Lung (tissue), 12 donors: Measurements from ENCODE around the gene OSBPL9. TPM values are rescaled to one million over a fixed set of nuclear protein-coding genes. Genes with fewer than 3 reads are reported as not detected.

Experiments
- ATAC-seq: fragments of 200-7000 bp; cut with Tn5 transposase; one replicate; pipeline ENCODE4 v1.9.1; 2020; ENCODE audit warnings: moderate number of reproducible peaks; ENCODE audit not compliant: insufficient read depth, low FRiP score
- DNase-seq, 3 donors: peaks; one replicate each; pipeline ENCODE4 v3.0.0-alpha.2; 2013 to 2017
- H3K27ac ChIP-seq, 2 donors: one replicate each; pipeline ENCODE4 v1.5.1; 2013; ENCODE audit warnings: mild to moderate bottlenecking in 2 of 2, moderate library complexity in 2 of 2, control low read depth in 1 of 2, inconsistent platforms in 1 of 2, low read depth in 1 of 2, low read length in 1 of 2
- H3K27me3 ChIP-seq, 3 donors: one replicate each; pipeline ENCODE4 v1.5.1; 2013; ENCODE audit warnings: low read length in 2 of 3; ENCODE audit not compliant: control insufficient read depth in 3 of 3, insufficient read depth in 3 of 3
- H3K36me3 ChIP-seq, 4 donors: one replicate each; pipeline ENCODE4 v1.5.1; 2013; ENCODE audit warnings: low read length in 4 of 4, mild to moderate bottlenecking in 1 of 4, moderate library complexity in 1 of 4; ENCODE audit not compliant: control insufficient read depth in 4 of 4, insufficient read depth in 4 of 4
- H3K4me1 ChIP-seq, 5 donors: one replicate each; pipeline ENCODE4 v1.5.1; 2013; ENCODE audit warnings: low read length in 5 of 5, mild to moderate bottlenecking in 2 of 5, moderate library complexity in 1 of 5; ENCODE audit not compliant: control insufficient read depth in 5 of 5, insufficient read depth in 5 of 5
- H3K4me3 ChIP-seq: one replicate; pipeline ENCODE4 v1.5.1; 2013; ENCODE audit warnings: mild to moderate bottlenecking, control low read depth, moderate library complexity
- H3K9ac ChIP-seq, 2 donors: one replicate each; pipeline ENCODE4 v1.5.1; 2013; ENCODE audit warnings: low read length in 2 of 2, control low read depth in 1 of 2; ENCODE audit not compliant: insufficient read depth in 1 of 2
- H3K9me3 ChIP-seq, 4 donors: one replicate each; pipeline ENCODE4 v1.5.1; 2013; ENCODE audit warnings: low read length in 3 of 4, mild to moderate bottlenecking in 1 of 4, moderate library complexity in 1 of 4; ENCODE audit not compliant: control insufficient read depth in 4 of 4, insufficient read depth in 3 of 4
- WGBS, 2 donors: extraction: QIAGEN DNeasy Blood & Tissue Kit; methylation state at CpG; one replicate each; pipeline ENCODE4 v1.1.7; 2013; 5-methylcytosine and 5-hydroxymethylcytosine counted together
- polyA plus RNA-seq, 2 donors: library from polyadenylated mRNA; stranded (reverse); fragments of 200-250 nt; gene quantifications; one replicate each; pipeline ENCODE4 v1.2.1, GENCODE V29; 2013
- total RNA-seq, 2 donors: library from RNA; depleted of rRNA in 1 of 2; stranded (reverse); fragments of >200 nt in 1 of 2; gene quantifications; one replicate each; pipeline ENCODE4 v1.2.1, GENCODE V29; 2014 to 2021
- TF ChIP-seq, protein P1 (sequence below): IDR thresholded peaks from 2 replicates; pipeline ENCODE4 v1.5.1; 2012; ENCODE audit warnings: mild to moderate bottlenecking; ENCODE audit errors: control extremely low read depth, extremely low read depth
- donor health status: control.
- donor health status: control.
- donor health status: Bipolar disorder and iron deficiency.
- donor health status: healthy.
- donor health status: DM: yes; HTN: yes; CAD: no.

OSBPL9 gene
- total and polyA plus RNA-seq, 4 donors: 36.8 to 135 (median 72.4) TPM

DNA sequence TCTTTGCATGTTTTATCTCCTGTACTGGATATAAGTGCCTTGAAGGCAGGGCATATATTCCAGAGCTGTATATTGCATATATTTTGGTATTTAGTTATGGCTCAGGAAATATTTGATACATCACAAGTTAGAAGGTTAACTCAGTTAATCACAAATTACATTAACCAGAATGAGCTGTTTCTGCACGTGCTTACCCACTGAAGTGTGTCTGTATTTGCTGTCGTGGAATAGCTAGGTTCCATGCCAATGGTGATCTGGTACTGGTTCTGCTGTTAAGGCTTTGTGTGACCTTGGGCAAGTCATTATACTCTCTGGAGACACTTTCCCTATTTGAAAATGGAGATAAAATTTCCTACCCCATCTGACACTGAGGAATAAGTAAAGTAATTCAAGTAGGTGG is 50.7 kb downstream of the OSBPL9 start:
- Histone ChIP-seq H3K27me3 (no peaks in the 10 kb centered on the region), H3K27ac (peak overlapping the region in 1 of 2 donors; percentile 89), H3K36me3 (peaks cover 0 to 2% (median 0%) of the 10 kb centered on the region in 4 donors), H3K9me3 (no peaks in the 10 kb centered on the region), H3K4me1 (peaks cover 0 to 32% (median 0%) of the 10 kb centered on the region in 5 donors), H3K4me3 (no peak overlapping the region), H3K9ac (no peak overlapping the region)
- WGBS, 2 donors: 85 to 90% methylated on average over 2 of the region's 2 CpGs
- DNase-seq: no peak
- TF ChIP-seq, protein P1, sequence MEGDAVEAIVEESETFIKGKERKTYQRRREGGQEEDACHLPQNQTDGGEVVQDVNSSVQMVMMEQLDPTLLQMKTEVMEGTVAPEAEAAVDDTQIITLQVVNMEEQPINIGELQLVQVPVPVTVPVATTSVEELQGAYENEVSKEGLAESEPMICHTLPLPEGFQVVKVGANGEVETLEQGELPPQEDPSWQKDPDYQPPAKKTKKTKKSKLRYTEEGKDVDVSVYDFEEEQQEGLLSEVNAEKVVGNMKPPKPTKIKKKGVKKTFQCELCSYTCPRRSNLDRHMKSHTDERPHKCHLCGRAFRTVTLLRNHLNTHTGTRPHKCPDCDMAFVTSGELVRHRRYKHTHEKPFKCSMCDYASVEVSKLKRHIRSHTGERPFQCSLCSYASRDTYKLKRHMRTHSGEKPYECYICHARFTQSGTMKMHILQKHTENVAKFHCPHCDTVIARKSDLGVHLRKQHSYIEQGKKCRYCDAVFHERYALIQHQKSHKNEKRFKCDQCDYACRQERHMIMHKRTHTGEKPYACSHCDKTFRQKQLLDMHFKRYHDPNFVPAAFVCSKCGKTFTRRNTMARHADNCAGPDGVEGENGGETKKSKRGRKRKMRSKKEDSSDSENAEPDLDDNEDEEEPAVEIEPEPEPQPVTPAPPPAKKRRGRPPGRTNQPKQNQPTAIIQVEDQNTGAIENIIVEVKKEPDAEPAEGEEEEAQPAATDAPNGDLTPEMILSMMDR: no peak
- ATAC-seq: no peak

GRCh38 chr1:51669272-51669671 is 52.4 kb downstream of the OSBPL9 start:
- no peak for ATAC-seq
- no peak overlapping the region for H3K9ac ChIP-seq
- H3K36me3 ChIP-seq: peaks cover 0 to 2% (median under 1%) of the 10 kb centered on the region in 4 donors
- 74 to 80% methylated on average over 4 of the region's 4 CpGs for WGBS, 2 donors
- no peaks in the 10 kb centered on the region for H3K27me3 ChIP-seq
- TF ChIP-seq, protein P1: no peak
- no peak overlapping the region for H3K4me3 ChIP-seq
- H3K4me1 ChIP-seq: peaks cover 0 to 30% (median 0%) of the 10 kb centered on the region in 5 donors
- no peak overlapping the region for H3K27ac ChIP-seq
- DNase-seq: no peak
- no peaks in the 10 kb centered on the region for H3K9me3 ChIP-seq

DNA sequence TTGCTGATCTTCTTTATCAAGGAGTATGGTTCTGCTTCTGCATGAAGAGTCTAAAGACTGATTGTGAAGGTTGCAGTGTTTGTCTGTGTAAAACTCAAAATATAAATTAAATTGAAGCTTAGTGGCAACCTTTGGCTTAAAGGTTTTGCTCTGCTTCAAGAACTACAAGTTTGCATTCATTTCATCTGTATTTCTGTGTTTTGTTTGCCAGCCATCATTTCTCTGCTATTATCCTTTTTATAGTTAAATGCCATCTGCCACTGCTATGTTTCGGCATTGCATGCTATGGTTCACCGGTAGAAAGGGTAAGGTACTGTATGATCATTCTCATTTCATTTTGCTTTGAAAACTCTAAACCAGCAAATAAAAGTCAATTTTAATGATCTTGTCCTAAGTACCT is 52.9 kb downstream of the OSBPL9 start:
- WGBS, 2 donors: 95 to 96% methylated on average over 2 of the region's 2 CpGs
- Histone ChIP-seq H3K4me1 (peaks cover 0 to 30% (median 0%) of the 10 kb centered on the region in 5 donors), H3K27me3 (no peaks in the 10 kb centered on the region), H3K9ac (no peak overlapping the region), H3K27ac (no peak overlapping the region), H3K4me3 (no peak overlapping the region), H3K9me3 (no peaks in the 10 kb centered on the region), H3K36me3 (peaks cover 0 to 4% (median 1%) of the 10 kb centered on the region in 4 donors)
- TF ChIP-seq, protein P1: no peak
- DNase-seq (no peak), ATAC-seq (no peak)
